BJ (cell line): ENCODE data around the gene RGS6. TPM values are rescaled to one million over a fixed set of nuclear protein-coding genes. Genes with fewer than 3 reads are reported as not detected.

Source experiments
- CTCF ChIA-PET: fragments of 350-600 bp; formaldehyde crosslinking; extraction: SDS; loops from one replicate; lab custom pipeline; 2021; ENCODE audit warnings: antibody characterized with exemption, inconsistent platforms; lab: Yijun Ruan, JAX
- POLR2A ChIA-PET: fragments of 300-600 bp; sonication (Branson Sonifier 250); formaldehyde crosslinking; extraction: SDS; loops from one replicate; lab custom pipeline; 2021; ENCODE audit warnings: antibody characterized with exemption; lab: Charles Lee
- DNase-seq: peaks from one replicate; pipeline ENCODE4 v3.0.0-alpha.2; 2011; ENCODE audit warnings: low read depth
- H3K27me3 ChIP-seq: 2 replicates; pipeline ENCODE4 v1.6.0; 2011; ENCODE audit warnings: low read length; ENCODE audit not compliant: control insufficient read depth, insufficient read depth
- H3K36me3 ChIP-seq: 2 replicates; pipeline ENCODE4 v1.5.1; 2011; ENCODE audit warnings: low read length; ENCODE audit not compliant: control insufficient read depth, insufficient read depth
- H3K4me3 ChIP-seq: 2 replicates; pipeline ENCODE4 v1.5.1; 2011; ENCODE audit warnings: low read depth, mild to moderate bottlenecking, control low read depth, low read length
- polyA plus RNA-seq: library from polyadenylated mRNA; depleted of rRNA; stranded (reverse); fragments of >200 nt; gene quantifications from 2 replicates; pipeline ENCODE4 v1.2.3, GENCODE V29; 2011
- TF ChIP-seq, protein P1 (sequence below): IDR thresholded peaks from 2 replicates; pipeline ENCODE4 v1.5.1; 2011; ENCODE audit warnings: low read depth, mild to moderate bottlenecking, control low read depth, inconsistent platforms, low read length, moderate library complexity; ENCODE audit not compliant: insufficient read depth

Gene RGS6
- polyA plus RNA-seq, 1 experiment, result not detected

DNA sequence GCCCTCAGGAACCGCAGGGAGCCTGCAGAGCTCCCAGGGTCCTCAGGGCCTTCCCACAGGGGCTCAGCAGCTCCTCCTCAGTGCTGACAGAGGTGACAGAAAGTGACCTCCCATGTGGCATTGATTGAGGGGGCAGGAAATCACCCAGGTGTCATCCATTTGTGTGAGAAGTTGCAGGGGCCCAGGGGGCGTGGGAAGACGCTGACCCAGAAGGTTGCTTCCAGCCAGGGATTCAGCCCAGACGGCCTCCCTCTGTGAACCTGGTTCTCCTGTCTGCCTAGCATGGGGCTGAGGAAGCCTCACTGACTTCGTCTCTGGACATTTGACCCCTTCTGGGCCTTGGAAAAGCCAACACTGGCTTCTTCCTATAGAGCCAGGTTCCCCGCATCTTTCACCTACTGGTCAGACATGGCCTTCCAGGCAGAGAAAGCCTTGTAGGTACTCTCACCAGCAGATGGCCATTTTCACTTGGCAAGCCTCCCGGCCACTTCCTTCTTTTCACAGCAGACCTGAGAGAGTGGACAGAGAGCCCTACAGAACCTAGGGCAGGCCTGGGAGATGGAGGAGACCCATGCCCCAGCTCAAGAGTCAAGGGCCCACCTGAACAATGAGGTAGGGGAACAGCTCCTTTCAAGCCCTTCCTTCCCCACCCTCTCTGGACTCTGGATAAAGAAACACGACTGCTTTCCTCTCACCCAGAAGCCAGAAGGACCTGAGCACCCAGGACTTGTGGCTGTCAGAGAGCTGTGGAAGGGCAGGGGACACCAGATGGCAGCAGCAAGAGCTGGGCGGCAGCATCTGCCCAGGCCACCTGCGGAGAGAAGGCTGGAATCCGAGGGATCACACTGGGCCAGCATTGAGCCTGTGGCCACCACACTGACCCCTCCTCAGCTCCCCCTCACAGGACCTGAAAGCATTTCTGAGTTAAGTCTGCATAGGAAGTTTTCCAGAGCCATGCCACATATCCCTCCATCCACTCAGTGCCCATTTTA lies 583.8 kb downstream of the RGS6 start:
- Histone ChIP-seq H3K27me3 (peaks cover 8% of the 10 kb centered on the region), H3K4me3 (no peak overlapping the region), H3K36me3 (no peaks in the 10 kb centered on the region)
- DNase-seq, result no peak
- ChIA-PET POLR2A (no interaction called here), CTCF (interaction anchor here (0.7 to 9.4 kb wide), 42 partner anchors 9 to 454 kb away, joined by 3 to 292 read pairs (median 4); partner anchors contain the start of genes DCAF4 and DPF3)
- TF ChIP-seq, protein P1, sequence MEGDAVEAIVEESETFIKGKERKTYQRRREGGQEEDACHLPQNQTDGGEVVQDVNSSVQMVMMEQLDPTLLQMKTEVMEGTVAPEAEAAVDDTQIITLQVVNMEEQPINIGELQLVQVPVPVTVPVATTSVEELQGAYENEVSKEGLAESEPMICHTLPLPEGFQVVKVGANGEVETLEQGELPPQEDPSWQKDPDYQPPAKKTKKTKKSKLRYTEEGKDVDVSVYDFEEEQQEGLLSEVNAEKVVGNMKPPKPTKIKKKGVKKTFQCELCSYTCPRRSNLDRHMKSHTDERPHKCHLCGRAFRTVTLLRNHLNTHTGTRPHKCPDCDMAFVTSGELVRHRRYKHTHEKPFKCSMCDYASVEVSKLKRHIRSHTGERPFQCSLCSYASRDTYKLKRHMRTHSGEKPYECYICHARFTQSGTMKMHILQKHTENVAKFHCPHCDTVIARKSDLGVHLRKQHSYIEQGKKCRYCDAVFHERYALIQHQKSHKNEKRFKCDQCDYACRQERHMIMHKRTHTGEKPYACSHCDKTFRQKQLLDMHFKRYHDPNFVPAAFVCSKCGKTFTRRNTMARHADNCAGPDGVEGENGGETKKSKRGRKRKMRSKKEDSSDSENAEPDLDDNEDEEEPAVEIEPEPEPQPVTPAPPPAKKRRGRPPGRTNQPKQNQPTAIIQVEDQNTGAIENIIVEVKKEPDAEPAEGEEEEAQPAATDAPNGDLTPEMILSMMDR, result peak; percentile 14; the same call in 1 of the 2 replicates

DNA sequence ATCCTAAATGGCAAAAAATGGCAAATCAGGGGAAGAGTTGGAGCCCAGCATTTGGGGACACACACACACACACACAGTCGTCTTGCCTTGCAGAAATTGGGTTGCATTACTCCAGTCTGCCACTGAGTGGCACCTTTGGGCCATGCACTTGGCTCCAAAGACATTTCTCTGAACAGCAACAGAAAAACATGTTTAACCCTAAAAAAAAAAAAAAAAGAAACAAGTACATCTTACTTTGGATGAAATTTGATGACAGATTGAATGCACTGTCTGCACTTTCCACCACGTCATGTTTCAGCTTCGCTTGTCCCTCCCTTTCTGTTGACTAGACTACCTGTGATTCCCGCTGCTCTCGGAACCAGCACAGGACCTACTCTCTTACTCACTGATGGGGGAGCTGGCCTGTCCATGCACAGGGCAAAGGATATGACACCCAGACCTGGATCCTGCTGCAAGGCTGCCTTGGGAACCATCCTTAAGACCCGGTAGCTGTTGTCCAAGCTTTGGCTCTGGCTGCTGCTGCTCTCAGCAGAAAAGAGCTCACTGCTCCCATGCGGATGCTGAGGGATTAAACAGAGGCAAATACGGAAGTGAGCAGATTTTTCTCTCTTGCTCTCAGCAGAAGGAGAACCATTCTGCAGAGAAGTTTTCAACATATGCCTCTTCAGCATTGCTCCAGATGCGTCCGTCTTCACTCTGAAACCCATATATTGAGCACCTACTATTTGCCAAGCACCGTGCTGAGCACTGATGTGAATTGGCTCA lies 584.9 kb downstream of the RGS6 start:
- TF ChIP-seq, protein P1, result peak; percentile 88
- DNase-seq, result peak; percentile 23
- H3K27me3 ChIP-seq, result peaks cover 1% of the 10 kb centered on the region; the same call in 1 of the 2 replicates
- POLR2A ChIA-PET, result no interaction called here
- CTCF ChIA-PET, result interaction anchor here (0.6 to 9.4 kb wide), 45 partner anchors 8 to 453 kb away, joined by 3 to 292 read pairs (median 4); partner anchors contain the start of genes DCAF4 and DPF3
- no peaks in the 10 kb centered on the region for H3K36me3 ChIP-seq
- no peak overlapping the region for H3K4me3 ChIP-seq

DNA sequence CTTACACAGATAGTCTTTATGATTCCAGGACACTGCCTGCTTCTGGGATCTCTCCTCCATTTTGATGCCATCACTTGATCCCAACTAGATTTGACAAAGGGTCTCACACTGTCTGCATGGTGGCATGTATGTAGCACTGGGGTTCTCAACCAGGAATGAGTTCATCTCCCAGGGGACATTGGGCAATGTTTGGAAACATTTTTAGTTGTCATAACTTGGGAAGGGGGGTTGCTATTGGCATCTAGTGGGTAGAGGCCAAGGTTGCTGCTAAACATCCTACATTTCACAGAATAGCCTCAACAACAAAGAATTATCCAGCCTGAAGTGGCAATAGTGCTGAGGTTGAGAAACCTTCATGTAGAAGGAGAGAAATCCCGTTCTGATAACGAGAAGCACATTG lies 585.5 kb downstream of the RGS6 start:
- POLR2A ChIA-PET, result no interaction called here

DNA sequence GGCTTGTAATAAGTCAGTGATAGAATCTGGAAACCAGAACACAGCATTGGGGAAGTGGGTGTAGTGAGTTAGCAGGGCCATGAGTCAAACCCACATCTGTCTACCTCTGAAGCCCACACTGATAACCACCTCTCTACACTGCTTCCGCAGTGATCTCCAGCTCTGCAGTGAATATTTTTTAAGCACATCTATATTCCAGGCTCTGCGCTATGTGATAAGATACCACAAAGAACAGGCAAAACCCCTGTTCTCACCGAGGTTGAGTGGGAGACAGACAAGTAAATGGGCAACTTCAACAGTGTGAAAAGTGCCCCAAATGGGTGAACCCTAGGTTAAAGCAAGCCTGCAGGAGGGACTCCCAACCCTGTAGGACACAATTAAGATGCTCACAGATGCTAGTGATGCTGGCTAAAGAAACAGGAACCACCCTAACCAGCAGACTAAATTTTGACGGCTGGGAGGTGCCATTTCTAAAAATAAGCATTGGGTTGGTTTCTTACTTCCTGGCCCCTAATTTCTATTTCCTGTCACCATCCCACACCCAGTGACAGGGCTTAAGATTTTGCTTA lies 586.7 kb downstream of the RGS6 start:
- ChIA-PET POLR2A (no interaction called here), CTCF (interaction anchor here (0.6 to 9.4 kb wide), 7 partner anchors 12 to 385 kb away, joined by 3 to 215 read pairs (median 3); no protein-coding TSS in a partner anchor)
- Histone ChIP-seq H3K4me3 (no peak overlapping the region), H3K36me3 (no peaks in the 10 kb centered on the region), H3K27me3 (no peaks in the 10 kb centered on the region)
- no peak for DNase-seq
- TF ChIP-seq, protein P1, result no peak

More for the DNA sequence above, 585.5 kb downstream of the RGS6 start:
- no peaks in the 10 kb centered on the region for H3K27me3 ChIP-seq
- DNase-seq, result no peak
- no peak overlapping the region for H3K4me3 ChIP-seq
- no peaks in the 10 kb centered on the region for H3K36me3 ChIP-seq
- CTCF ChIA-PET, result interaction anchor here (0.6 to 9.4 kb wide), 31 partner anchors 9 to 450 kb away, joined by 3 to 292 read pairs (median 4); partner anchors contain the start of gene DPF3
- TF ChIP-seq, protein P1, result no peak
